ENCODE data around the gene CASKIN2.
A peak's percentile ranks its signal among the peaks of the same experiment; 100 is the strongest.

CASKIN2 gene

DNA sequence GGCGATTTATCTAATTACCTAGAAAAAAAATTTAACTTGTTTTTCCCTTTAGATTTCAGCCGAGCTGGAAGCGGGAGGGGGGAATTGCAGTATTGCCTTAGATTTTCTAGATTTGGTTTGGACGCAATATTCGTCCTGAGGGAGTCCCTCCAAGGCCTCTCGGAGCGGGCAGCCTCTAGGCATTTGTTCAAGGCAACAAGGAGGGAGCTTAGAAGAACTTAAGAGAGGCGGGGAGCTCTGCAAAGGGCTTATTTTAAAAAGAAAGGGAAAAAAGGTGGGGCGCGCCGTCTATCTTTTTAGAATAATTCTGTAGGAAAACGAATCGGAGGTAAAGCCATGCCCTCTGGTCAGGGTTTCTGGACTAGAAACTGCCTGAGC is 59.3 kb downstream of the CASKIN2 start:
- TF ChIP-seq FOXM1 (IDR thresholded peaks at IDR 0.05; ENCODE audit: borderline replicate concordance, low read depth) (no peak), EP300 (IDR thresholded peaks at IDR 0.05; ENCODE audit: borderline replicate concordance) (no peak), EGR1 (IDR thresholded peaks at IDR 0.05) (no peak), TAF1 (IDR thresholded peaks at IDR 0.05; ENCODE audit: low read depth) (no peak), TEAD4 (IDR thresholded peaks at IDR 0.05) (no peak)
- TF ChIP-seq, protein P1, sequence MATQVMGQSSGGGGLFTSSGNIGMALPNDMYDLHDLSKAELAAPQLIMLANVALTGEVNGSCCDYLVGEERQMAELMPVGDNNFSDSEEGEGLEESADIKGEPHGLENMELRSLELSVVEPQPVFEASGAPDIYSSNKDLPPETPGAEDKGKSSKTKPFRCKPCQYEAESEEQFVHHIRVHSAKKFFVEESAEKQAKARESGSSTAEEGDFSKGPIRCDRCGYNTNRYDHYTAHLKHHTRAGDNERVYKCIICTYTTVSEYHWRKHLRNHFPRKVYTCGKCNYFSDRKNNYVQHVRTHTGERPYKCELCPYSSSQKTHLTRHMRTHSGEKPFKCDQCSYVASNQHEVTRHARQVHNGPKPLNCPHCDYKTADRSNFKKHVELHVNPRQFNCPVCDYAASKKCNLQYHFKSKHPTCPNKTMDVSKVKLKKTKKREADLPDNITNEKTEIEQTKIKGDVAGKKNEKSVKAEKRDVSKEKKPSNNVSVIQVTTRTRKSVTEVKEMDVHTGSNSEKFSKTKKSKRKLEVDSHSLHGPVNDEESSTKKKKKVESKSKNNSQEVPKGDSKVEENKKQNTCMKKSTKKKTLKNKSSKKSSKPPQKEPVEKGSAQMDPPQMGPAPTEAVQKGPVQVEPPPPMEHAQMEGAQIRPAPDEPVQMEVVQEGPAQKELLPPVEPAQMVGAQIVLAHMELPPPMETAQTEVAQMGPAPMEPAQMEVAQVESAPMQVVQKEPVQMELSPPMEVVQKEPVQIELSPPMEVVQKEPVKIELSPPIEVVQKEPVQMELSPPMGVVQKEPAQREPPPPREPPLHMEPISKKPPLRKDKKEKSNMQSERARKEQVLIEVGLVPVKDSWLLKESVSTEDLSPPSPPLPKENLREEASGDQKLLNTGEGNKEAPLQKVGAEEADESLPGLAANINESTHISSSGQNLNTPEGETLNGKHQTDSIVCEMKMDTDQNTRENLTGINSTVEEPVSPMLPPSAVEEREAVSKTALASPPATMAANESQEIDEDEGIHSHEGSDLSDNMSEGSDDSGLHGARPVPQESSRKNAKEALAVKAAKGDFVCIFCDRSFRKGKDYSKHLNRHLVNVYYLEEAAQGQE (IDR thresholded peaks at IDR 0.05; ENCODE audit: low read depth) = no peak

DNA sequence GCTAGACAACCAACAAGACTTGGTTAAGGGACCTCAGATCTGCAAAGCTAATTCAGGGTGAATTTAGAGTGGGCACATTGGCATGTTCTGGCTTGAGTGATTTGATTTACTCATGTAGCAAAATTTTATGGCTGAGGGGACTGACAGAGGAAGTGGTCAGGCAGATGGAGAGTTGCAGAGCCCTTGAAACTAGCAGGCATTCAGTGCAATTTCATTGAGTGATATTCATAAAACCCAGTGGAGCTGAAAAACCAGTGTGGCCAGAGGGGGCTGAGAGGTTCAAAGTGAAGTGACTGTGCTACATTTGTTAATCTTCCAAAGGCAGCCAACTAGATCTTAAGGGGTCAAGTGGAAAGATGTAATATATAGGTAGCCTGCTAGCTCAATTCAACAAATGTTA is 61.1 kb downstream of the CASKIN2 start:
- TF ChIP-seq, protein P2, sequence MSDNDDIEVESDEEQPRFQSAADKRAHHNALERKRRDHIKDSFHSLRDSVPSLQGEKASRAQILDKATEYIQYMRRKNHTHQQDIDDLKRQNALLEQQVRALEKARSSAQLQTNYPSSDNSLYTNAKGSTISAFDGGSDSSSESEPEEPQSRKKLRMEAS (IDR thresholded peaks at IDR 0.05) = no peak
- TF ChIP-seq FOXM1 (IDR thresholded peaks at IDR 0.05; ENCODE audit: borderline replicate concordance, low read depth) = no peak
- 0 out of 2 replicates have a peak, but pooled peaks have one; percentile 23 for TF ChIP-seq TEAD4 (IDR thresholded peaks at IDR 0.05)

DNA sequence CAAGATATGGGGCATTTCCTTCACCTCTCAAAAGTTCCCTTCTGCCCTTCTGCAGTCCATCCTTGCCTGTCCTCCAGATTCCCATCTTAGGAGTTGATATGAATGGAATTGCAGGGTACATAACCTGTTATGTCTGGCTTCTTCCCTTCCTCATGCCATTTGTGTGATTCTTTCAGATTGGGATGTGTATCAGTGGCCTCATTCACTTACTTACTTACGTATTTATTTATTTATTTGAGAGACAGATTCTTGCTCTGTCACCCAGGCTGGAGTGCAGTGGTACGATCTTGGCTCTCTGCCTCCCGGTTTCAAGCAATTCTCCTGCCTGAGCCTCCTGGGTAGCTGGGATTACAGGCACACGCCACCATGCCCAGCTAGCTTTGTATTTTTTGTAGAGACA is 65.1 kb downstream of the CASKIN2 start:
- TF ChIP-seq, protein P2 (IDR thresholded peaks at IDR 0.05) = no peak
- TF ChIP-seq CREB1 (IDR thresholded peaks at IDR 0.05; ENCODE audit: low read depth) (no peak), TCF12 (IDR thresholded peaks at IDR 0.05; ENCODE audit: low read depth) (no peak), YY1 (IDR thresholded peaks at IDR 0.05; ENCODE audit: low read depth) (no peak), EP300 (IDR thresholded peaks at IDR 0.05; ENCODE audit: borderline replicate concordance) (no peak)

Data from Ishikawa (cell line).